ENCODE data around the gene RPS19BP1.

RPS19BP1 gene

DNA sequence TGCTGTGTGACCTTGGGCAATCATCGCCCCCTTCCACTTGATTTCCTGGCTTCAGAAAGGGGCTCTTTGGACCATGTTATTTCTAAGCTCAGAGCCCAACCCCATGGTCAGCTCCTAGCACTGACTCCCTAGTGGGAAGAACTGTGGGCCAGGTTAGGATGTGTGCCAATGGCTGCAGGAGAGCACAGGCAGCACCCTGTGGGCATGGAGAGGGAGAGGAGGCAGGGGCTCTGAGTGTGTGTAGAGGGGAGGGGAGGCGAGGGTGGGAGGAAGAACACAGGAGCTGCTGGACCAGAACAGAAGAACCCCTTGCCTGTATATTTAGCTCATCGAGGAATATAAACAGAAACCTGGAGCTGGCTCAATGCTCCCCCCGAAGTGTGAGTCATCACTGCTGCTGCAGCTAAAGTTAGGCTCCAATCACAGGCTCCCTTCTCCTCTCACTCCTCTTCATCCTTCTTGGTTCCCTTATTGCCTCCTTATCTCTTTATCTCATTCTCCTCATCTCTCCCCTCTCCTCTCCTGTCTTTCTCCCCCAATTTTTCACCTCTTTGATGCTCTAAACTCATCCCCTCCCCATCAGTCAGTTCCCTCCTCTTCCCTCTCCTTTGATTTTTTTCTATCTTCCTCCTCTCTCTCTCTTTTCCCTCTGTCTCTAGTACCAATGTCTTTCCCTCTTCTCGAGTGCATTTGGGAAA is 14.5 kb upstream of the RPS19BP1 start:
- intact Hi-C loops (cut with DNase I; ENCODE audit: low total_unique reads) = no loop called here
- Histone ChIP-seq H3K4me3 (no peak overlapping the region), H3K36me3 (no peaks in the 10 kb centered on the region), H3K27me3 (peaks cover 0 to 81% of the 10 kb centered on the region in 2 donors), H3K9me3 (no peaks in the 10 kb centered on the region), H3K4me1 (peaks cover 0 to 5% (median 0%) of the 10 kb centered on the region in 4 donors), H3K27ac (no peak overlapping the region)
- DNase-seq = no peak
- TF ChIP-seq, protein P1, sequence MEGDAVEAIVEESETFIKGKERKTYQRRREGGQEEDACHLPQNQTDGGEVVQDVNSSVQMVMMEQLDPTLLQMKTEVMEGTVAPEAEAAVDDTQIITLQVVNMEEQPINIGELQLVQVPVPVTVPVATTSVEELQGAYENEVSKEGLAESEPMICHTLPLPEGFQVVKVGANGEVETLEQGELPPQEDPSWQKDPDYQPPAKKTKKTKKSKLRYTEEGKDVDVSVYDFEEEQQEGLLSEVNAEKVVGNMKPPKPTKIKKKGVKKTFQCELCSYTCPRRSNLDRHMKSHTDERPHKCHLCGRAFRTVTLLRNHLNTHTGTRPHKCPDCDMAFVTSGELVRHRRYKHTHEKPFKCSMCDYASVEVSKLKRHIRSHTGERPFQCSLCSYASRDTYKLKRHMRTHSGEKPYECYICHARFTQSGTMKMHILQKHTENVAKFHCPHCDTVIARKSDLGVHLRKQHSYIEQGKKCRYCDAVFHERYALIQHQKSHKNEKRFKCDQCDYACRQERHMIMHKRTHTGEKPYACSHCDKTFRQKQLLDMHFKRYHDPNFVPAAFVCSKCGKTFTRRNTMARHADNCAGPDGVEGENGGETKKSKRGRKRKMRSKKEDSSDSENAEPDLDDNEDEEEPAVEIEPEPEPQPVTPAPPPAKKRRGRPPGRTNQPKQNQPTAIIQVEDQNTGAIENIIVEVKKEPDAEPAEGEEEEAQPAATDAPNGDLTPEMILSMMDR (IDR thresholded peaks at IDR 0.05) = no peak

DNA sequence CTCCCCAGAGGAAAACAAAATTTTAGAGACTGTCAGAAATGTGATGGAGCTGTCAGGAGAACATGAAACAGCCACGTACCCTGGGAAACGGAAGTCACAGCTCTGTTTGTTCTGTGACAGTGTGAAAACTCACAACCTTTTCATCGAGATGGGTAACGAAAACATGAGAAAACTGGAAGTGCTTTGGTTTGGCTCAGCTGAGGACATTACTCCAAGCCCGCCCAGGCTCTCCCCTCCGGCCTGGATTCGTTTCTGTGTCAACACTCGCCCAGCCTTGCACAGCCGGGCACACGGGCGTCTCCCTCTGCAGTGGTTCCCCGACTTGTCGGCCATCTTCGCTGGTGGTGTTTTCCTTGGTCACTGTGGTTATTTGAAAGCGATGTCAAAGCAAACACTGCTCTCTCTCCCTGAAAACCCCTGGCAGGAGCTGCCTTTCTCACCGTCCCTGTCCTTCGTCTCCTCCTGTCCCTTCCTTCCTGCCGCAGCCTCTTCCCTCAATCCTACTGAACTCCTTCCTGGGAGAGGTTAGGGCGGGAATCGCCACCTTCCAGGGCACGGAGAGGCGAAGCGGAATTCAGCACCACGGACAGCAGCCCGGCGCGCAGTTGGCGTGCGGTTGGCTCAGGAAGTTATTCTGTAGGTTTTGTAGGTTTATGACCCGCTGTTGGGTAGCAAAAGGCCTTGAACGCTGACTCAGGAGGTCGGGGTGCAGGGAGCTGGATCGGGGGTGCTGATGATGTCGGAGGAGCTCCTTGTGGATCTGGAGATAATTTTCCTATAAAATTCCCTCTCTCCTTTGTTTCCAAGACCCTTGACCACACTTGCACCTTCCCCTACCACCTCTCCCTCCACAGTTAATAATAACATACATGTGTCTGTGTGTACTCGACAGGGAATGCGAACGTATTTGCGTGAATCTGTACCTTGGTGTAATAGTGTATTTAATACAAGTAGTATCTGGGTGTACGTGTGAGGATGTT is 13.1 kb upstream of the RPS19BP1 start:
- Histone ChIP-seq H3K4me1 (peaks cover 0 to 5% (median 0%) of the 10 kb centered on the region in 4 donors), H3K9me3 (no peaks in the 10 kb centered on the region), H3K27ac (no peak overlapping the region), H3K36me3 (no peaks in the 10 kb centered on the region), H3K4me3 (no peak overlapping the region), H3K27me3 (peaks cover 0 to 73% of the 10 kb centered on the region in 2 donors)
- intact Hi-C loops (cut with DNase I; ENCODE audit: low total_unique reads) = no loop called here
- TF ChIP-seq, protein P1 (IDR thresholded peaks at IDR 0.05) = no peak
- DNase-seq = no peak

DNA sequence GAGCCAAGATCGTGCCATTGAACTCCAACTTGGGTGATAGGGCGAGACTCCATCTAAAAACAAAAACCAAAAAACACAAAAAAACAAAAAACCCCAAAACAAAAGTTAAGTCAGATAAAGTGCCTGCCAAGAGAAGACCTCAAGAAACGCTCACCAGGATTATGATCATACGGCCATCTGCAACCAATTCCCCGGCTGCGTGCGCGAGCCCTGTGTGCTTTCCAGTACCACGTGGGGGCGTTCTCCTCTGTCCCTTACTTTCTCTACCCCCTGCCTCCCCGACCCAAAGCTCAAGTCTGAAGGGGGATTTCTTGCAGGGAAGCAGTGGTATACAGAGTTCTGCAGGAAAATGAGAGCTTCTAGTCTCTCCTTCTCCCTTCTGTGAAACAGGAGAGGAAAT is 10.5 kb upstream of the RPS19BP1 start:
- Histone ChIP-seq H3K9me3 (no peaks in the 10 kb centered on the region), H3K27ac (no peak overlapping the region), H3K27me3 (peaks cover 0 to 54% of the 10 kb centered on the region in 2 donors), H3K4me3 (no peak overlapping the region), H3K36me3 (no peaks in the 10 kb centered on the region), H3K4me1 (peaks cover 0 to 5% (median 0%) of the 10 kb centered on the region in 4 donors)
- TF ChIP-seq, protein P1 (IDR thresholded peaks at IDR 0.05) = no peak
- DNase-seq = no peak
- intact Hi-C loops (cut with DNase I; ENCODE audit: low total_unique reads) = no loop called here

DNA sequence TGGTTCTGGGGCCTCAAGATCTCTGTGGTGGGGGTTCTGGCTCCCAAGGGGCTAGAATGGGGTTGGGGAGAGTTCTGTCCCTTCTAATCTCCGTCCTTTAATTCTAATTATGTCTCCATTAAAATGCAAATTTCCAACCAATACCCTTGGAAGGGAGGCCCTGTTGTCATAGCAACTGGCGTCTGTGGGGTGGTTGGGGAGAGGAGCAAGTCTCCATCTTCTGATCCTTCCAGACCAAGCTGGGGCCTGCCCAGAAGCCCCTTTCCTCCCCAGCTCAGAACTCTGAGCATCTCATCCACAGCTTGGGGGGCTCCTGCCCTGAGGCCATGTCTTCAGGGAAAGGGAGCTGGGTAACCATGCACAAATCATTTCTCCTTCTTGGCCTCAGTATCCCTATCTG is 5.4 kb upstream of the RPS19BP1 start:
- no peak for DNase-seq
- Histone ChIP-seq H3K9me3 (no peaks in the 10 kb centered on the region), H3K36me3 (no peaks in the 10 kb centered on the region), H3K27me3 (peaks cover 0 to 15% of the 10 kb centered on the region in 2 donors), H3K27ac (no peak overlapping the region), H3K4me1 (peaks cover 0 to 10% (median 4%) of the 10 kb centered on the region in 4 donors), H3K4me3 (no peak overlapping the region)
- intact Hi-C loops (cut with DNase I; ENCODE audit: low total_unique reads) = loop anchor here (5.0 to 10.0 kb wide), 2 partner anchors 489 to 807 kb away; partner anchors contain the start of gene ADSL
- TF ChIP-seq, protein P1 (IDR thresholded peaks at IDR 0.05) = no peak

DNA sequence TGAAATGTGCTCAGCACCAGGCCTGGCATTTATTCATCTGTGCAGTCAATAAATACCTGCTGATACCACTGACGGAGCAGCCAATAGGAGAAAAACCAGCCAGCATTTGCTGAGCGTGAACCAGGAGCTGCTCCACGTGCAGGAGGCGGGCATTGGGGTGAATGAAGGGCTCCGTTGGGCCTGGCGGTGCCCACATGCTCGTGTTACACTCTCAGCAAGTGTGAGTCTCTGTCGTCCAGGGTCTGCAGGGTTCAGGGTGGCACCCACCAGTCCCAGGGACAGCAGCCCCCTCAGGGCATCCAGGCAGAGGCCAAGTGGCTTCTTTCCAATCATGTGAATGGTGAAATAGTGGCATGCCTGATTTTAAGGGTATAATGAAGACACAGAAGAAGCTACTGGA is 4.2 kb upstream of the RPS19BP1 start:
- H3K9me3 ChIP-seq = no peaks in the 10 kb centered on the region
- H3K36me3 ChIP-seq = no peaks in the 10 kb centered on the region
- TF ChIP-seq, protein P1 (IDR thresholded peaks at IDR 0.05) = no peak
- no peak for DNase-seq
- peaks cover 0 to 16% (median 9%) of the 10 kb centered on the region in 4 donors for H3K4me1 ChIP-seq
- H3K27ac ChIP-seq = no peak overlapping the region
- peaks cover 0 to 5% of the 10 kb centered on the region in 2 donors for H3K27me3 ChIP-seq
- no peak overlapping the region for H3K4me3 ChIP-seq
- intact Hi-C loops (cut with DNase I; ENCODE audit: low total_unique reads) = loop anchor here (5.0 to 10.0 kb wide), 2 partner anchors 491 to 808 kb away; partner anchors contain the start of gene ADSL

Measured in tibial artery (tissue), 4 donors.